Aorta (tissue), 5 donors: ENCODE results near the gene TTC9. TPM values are rescaled to one million over a fixed set of nuclear protein-coding genes. Genes with fewer than 3 reads are reported as not detected.

Experiments used
- ATAC-seq: fragments of 200-7000 bp; cut with Tn5 transposase; one replicate; pipeline ENCODE4 v1.9.1; 2022; ENCODE audit warnings: moderate library complexity; ENCODE audit not compliant: low FRiP score
- DNase-seq, 2 donors: peaks; one replicate each; pipeline ENCODE4 v3.0.0-alpha.2; 2020
- H3K27ac ChIP-seq, 2 donors: one replicate each; pipeline ENCODE4 v1.5.1; 2013; ENCODE audit warnings: low read length in 2 of 2, mild to moderate bottlenecking in 2 of 2, moderate library complexity in 2 of 2, control low read depth in 1 of 2, inconsistent platforms in 1 of 2, low read depth in 1 of 2
- H3K27me3 ChIP-seq, 2 donors: one replicate each; pipeline ENCODE4 v1.6.1; 2013; ENCODE audit warnings: control low read depth in 1 of 2, low read length in 1 of 2, mild to moderate bottlenecking in 1 of 2, moderate library complexity in 1 of 2; ENCODE audit not compliant: insufficient read depth in 2 of 2, control insufficient read depth in 1 of 2
- H3K36me3 ChIP-seq, 2 donors: one replicate each; pipeline ENCODE4 v1.6.1; 2013; ENCODE audit warnings: control low read depth in 1 of 2, low read length in 1 of 2, mild to moderate bottlenecking in 1 of 2; ENCODE audit not compliant: insufficient read depth in 2 of 2, control insufficient read depth in 1 of 2
- H3K4me1 ChIP-seq, 2 donors: one replicate each; pipeline ENCODE4 v1.6.1; 2013; ENCODE audit warnings: low read length in 2 of 2, control low read depth in 1 of 2, mild to moderate bottlenecking in 1 of 2, moderate library complexity in 1 of 2; ENCODE audit not compliant: insufficient read depth in 2 of 2, control insufficient read depth in 1 of 2
- H3K4me3 ChIP-seq, 2 donors: one replicate each; pipeline ENCODE4 v1.5.1; 2013; ENCODE audit warnings: low read length in 2 of 2, control low read depth in 1 of 2, mild to moderate bottlenecking in 1 of 2
- H3K9me3 ChIP-seq: one replicate; pipeline ENCODE4 v1.6.1; 2013; ENCODE audit warnings: mild to moderate bottlenecking, low read length; ENCODE audit not compliant: control insufficient read depth
- WGBS, 2 donors: extraction: QIAGEN DNeasy Blood & Tissue Kit; methylation state at CpG; one replicate each; pipeline ENCODE4 v1.1.7; 2013; 5-methylcytosine and 5-hydroxymethylcytosine counted together
- intact Hi-C, 2 donors: fragments of 100-400 bp; cut with DNase I; formaldehyde crosslinking; loops; one replicate each; pipeline versions ENCODE4 v1.14.2 to v1.15.0; 2022
- polyA plus RNA-seq, 2 donors: library from polyadenylated mRNA; stranded (reverse); fragments of 200-250 nt; gene quantifications; one replicate each; pipeline ENCODE4 v1.2.3, GENCODE V29; 2013
- total RNA-seq, 2 donors: library from RNA; stranded (reverse); fragmentation: NEBNext Ultra II Directional; extraction: Animal tissue kit (Norgen Biotek cat#: 25700); gene quantifications; one replicate each; pipeline ENCODE4 v1.2.1, GENCODE V29; 2021
- donor health status: healthy with polysubstance abuse.
- donor health status: Bipolar disorder and iron deficiency.
- donor health status: DM: no; HTN: no; CAD: no.
- donor health status: DM: no; HTN: no; CAD: no.
- donor health status: DM: yes; HTN: yes; CAD: no.

Gene TTC9
- total and polyA plus RNA-seq, 4 donors, result 1.6 to 2.9 (median 2.7) TPM

DNA sequence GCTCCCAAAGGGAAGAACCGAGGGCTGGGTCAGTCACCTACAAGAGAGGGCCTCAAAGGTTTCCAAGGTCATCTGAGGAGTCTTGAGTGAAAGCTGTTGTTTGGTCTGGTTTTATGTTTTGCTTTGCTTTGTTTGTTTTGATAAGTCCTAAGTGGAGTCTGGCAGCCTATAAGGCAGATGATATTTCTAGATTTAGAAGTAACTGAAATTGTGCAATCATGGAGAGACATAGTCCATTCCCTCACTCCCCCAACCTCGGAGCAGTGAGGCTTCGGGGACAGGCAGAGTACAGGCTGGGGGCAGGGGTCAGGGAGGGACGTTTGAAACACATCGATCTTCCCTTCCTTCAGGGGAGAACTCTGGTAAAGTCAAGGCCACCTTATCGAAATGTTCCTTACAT lies 42.3 kb downstream of the TTC9 start:
- Histone ChIP-seq H3K4me3 (no peak overlapping the region), H3K27ac (no peak overlapping the region), H3K9me3 (no peaks in the 10 kb centered on the region), H3K27me3 (no peaks in the 10 kb centered on the region), H3K36me3 (no peaks in the 10 kb centered on the region), H3K4me1 (peaks cover 0 to 5% of the 10 kb centered on the region in 2 donors)
- ATAC-seq (no peak), DNase-seq (no peak)
- intact Hi-C loops, result no loop called here
- WGBS, 2 donors, result 31 to 41% methylated on average over 6 of the region's 6 CpGs

- WGBS, 2 donors, result 82 to 88% methylated on average over 7 of the region's 7 CpGs
- H3K9me3 ChIP-seq, result no peaks in the 10 kb centered on the region
- no peaks in the 10 kb centered on the region for H3K27me3 ChIP-seq
- no peak overlapping the region for H3K27ac ChIP-seq
- no peaks in the 10 kb centered on the region for H3K36me3 ChIP-seq
- H3K4me3 ChIP-seq, result no peak overlapping the region
- peaks cover 0 to 5% of the 10 kb centered on the region in 2 donors for H3K4me1 ChIP-seq
- no peak for DNase-seq
- ATAC-seq, result no peak
- intact Hi-C loops, result no loop called here
Observed at GRCh38 chr14:70685474-70686197, 43.9 kb downstream of the TTC9 start.

DNA sequence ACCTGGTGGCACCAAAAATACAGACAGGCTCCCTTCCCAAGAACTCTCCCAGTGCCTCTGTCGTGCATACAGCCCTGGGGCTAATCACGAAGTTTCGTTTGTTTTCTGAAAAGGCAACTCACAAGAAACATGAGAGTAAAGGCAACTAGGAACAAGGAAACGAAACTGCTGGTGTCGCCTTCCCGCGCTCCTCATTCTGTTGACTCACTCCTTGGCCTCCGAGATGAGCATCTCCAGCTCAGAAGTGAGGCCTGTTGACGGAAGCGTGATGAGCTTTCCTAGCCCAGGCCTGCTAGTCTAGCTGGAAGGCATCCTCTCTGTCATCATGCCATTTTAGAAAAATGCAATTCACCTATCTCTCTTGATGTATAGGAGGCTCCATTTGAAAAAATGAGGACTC lies 50.5 kb downstream of the TTC9 start:
- H3K4me3 ChIP-seq, result no peak overlapping the region
- no peak overlapping the region for H3K27ac ChIP-seq
- no peak for ATAC-seq
- no peaks in the 10 kb centered on the region for H3K9me3 ChIP-seq
- H3K36me3 ChIP-seq, result no peaks in the 10 kb centered on the region
- intact Hi-C loops, result no loop called here
- H3K27me3 ChIP-seq, result no peaks in the 10 kb centered on the region
- peak in 1 of 2 donors; percentile 79 for DNase-seq
- whole genome bisulfite sequencing, 2 donors, result 90 to 91% methylated on average over 10 of the region's 10 CpGs
- no peaks in the 10 kb centered on the region for H3K4me1 ChIP-seq

DNA sequence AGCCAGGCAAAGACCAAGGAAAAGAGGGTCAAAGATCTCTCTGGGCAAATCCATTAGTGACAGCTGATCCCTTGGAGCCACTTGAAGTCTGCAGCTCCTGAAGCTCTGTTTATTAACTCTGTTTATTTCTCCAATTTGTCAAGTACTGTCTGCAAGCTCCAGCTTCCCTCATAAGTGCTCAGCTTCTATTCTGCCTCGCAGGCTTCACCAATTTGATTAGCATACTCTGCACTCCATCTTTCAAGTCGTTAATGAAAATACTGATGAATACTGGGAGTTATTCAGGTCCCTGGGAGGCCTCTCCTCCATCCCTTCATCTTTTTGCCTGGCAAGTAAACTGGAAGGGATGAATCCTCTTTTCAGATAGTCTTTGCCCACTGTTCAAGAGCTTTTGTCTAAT lies 54.3 kb downstream of the TTC9 start:
- H3K4me3 ChIP-seq, result no peak overlapping the region
- 66 to 77% methylated on average over 2 of the region's 2 CpGs for WGBS, 2 donors
- intact Hi-C loops, result no loop called here
- no peaks in the 10 kb centered on the region for H3K27me3 ChIP-seq
- H3K27ac ChIP-seq, result no peak overlapping the region
- H3K36me3 ChIP-seq, result no peaks in the 10 kb centered on the region
- no peak for ATAC-seq
- DNase-seq, result no peak
- H3K9me3 ChIP-seq, result no peaks in the 10 kb centered on the region
- H3K4me1 ChIP-seq, result no peaks in the 10 kb centered on the region

DNA sequence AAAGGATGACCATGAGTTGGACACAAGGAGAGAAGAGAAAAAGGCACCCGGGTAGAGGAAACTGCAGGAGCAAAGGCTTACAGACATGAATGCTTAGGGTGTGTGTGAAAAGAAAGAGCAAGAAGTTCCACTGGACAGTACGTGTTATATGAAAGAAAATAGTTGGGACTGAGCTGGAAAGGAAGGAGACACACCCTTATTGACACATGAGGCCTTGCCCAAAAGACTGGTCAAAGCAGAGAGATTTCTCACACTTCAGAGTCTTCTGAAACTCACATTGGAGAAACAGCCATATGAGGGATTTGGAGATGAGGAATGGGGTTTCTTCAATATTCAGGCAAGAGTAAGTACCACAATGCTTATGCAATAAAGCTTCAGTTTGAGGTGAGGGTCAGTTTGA lies 56.0 kb downstream of the TTC9 start:
- Histone ChIP-seq H3K4me3 (no peak overlapping the region), H3K27ac (no peak overlapping the region), H3K9me3 (no peaks in the 10 kb centered on the region), H3K36me3 (no peaks in the 10 kb centered on the region), H3K27me3 (no peaks in the 10 kb centered on the region), H3K4me1 (no peaks in the 10 kb centered on the region)
- WGBS, 2 donors, result 78 to 85% methylated on average over 2 of the region's 2 CpGs
- intact Hi-C loops, result no loop called here
- DNase-seq (no peak), ATAC-seq (no peak)

DNA sequence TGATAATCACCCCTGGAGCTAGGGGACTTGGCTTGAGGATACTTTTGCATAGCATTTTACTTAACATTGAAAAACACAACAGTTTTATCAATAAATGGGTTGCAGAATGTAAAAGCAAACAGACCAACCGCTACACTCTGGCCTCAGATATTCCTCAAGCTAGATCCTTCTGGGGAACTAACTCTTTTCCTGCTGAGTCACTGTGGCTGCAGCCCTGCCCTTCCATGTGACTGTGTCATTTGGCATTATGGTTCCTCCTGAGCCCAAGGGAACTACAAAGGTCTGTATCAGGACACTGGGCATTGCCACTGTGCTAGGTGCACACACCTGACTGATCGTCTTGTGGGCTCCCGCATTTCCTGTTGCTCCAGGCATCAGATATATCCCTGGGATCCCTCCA lies 56.6 kb downstream of the TTC9 start:
- no peaks in the 10 kb centered on the region for H3K36me3 ChIP-seq
- no peaks in the 10 kb centered on the region for H3K9me3 ChIP-seq
- H3K4me1 ChIP-seq, result no peaks in the 10 kb centered on the region
- no peaks in the 10 kb centered on the region for H3K27me3 ChIP-seq
- DNase-seq (peak in 1 of 2 donors; percentile 63), ATAC-seq (peak; percentile 60)
- no peak overlapping the region for H3K4me3 ChIP-seq
- intact Hi-C loops, result no loop called here
- 56 to 59% methylated on average over 3 of the region's 3 CpGs for WGBS, 2 donors
- no peak overlapping the region for H3K27ac ChIP-seq

DNA sequence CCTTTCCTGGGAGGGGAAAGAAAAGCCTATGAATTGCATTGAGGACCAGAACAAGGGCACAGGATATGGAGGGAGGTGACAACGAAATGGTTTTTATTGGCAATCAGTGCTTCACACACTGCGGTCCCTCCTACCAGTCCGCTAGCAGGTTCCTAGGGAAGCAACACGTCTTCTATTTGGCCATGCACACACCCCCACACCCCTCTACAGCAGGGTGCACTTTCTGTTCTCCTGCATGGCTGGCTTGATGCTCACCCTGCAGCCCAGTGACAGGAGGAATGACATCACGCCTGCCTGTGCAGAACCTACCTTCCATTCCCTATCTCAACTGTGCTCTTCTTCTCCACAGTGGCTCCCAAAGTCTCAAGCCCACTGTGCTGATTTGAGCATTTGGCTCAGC lies 57.9 kb downstream of the TTC9 start:
- no peak for DNase-seq
- H3K4me3 ChIP-seq, result no peak overlapping the region
- no peaks in the 10 kb centered on the region for H3K27me3 ChIP-seq
- WGBS, 2 donors, result 80 to 90% methylated on average over 5 of the region's 5 CpGs
- H3K27ac ChIP-seq, result no peak overlapping the region
- no peaks in the 10 kb centered on the region for H3K36me3 ChIP-seq
- H3K4me1 ChIP-seq, result no peaks in the 10 kb centered on the region
- H3K9me3 ChIP-seq, result no peaks in the 10 kb centered on the region
- no peak for ATAC-seq
- intact Hi-C loops, result no loop called here

DNA sequence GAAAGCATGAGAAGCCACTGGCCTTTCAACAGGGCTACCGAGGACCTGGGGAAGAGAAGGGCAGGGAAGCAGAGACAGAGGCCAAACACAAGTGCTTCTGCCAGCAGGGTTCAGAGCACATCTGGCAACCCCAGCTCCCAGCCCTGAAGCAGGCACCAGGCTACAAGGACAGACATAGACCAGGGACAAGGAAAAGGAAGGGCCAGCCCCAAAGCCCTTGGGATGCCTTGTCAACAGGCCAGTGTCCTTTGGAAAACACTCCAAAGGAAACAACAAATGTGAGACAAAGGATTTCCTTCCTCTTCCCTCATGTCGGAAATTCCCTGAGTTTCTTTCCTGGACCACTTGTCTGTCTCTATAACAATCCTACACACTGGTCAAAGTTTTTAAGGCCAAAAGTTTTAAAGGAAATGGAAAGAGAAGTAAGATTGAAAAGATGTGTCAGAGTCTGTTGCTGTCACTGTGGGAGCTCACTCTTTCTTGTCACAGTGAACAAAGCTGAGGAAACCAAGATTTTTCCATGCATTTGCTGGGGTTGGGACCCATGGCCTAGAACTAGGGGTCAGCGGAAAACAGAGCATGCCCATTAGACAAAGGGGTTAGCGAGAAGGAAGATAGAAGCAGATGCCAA lies 59.4 kb downstream of the TTC9 start:
- Histone ChIP-seq H3K4me1 (no peaks in the 10 kb centered on the region), H3K9me3 (no peaks in the 10 kb centered on the region), H3K27me3 (no peaks in the 10 kb centered on the region), H3K27ac (no peak overlapping the region), H3K36me3 (no peaks in the 10 kb centered on the region), H3K4me3 (no peak overlapping the region)
- DNase-seq (no peak), ATAC-seq (no peak)
- 78 to 79% methylated on average over 4 of the region's 4 CpGs for WGBS, 2 donors
- intact Hi-C loops, result no loop called here

DNA sequence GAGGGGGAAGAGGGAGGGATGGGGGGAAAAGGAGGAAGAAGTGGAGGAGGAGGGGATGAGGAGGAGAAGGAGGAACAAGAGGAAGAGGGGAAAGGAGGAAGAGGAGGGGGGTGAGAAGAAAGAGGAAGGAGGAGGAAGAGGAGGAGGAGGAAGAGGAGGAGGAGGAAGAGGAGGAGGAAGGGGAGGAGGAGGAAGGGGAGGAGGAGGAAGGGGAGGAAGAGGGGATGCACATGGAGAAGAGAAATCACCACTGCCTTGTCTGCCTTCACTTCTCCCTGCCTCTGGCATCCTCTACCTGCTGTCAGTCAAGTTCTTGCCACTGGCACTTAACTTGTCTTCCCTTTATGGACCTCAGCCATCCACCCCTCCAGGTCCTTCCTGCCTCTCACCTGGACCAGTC lies 59.9 kb downstream of the TTC9 start:
- DNase-seq (no peak), ATAC-seq (no peak)
- Histone ChIP-seq H3K9me3 (no peaks in the 10 kb centered on the region), H3K27me3 (no peaks in the 10 kb centered on the region), H3K36me3 (no peaks in the 10 kb centered on the region), H3K4me3 (no peak overlapping the region), H3K4me1 (no peaks in the 10 kb centered on the region), H3K27ac (no peak overlapping the region)
- intact Hi-C loops, result no loop called here
